DMS153 treated with DMSO at 0.1 percent for 48 hours (cell line): ENCODE results near the gene JUP.
"Not testable (repeated sequence)": the region's sequence is repeated elsewhere in the genome, so short reads cannot be mapped to it uniquely, and the experiment has no call there.

Source experiments
- DNase-seq: peaks from one replicate; lab custom pipeline; 2025; ENCODE audit not compliant: unreplicated experiment; lab: John Stamatoyannopoulos, UW

Gene JUP

DNA sequence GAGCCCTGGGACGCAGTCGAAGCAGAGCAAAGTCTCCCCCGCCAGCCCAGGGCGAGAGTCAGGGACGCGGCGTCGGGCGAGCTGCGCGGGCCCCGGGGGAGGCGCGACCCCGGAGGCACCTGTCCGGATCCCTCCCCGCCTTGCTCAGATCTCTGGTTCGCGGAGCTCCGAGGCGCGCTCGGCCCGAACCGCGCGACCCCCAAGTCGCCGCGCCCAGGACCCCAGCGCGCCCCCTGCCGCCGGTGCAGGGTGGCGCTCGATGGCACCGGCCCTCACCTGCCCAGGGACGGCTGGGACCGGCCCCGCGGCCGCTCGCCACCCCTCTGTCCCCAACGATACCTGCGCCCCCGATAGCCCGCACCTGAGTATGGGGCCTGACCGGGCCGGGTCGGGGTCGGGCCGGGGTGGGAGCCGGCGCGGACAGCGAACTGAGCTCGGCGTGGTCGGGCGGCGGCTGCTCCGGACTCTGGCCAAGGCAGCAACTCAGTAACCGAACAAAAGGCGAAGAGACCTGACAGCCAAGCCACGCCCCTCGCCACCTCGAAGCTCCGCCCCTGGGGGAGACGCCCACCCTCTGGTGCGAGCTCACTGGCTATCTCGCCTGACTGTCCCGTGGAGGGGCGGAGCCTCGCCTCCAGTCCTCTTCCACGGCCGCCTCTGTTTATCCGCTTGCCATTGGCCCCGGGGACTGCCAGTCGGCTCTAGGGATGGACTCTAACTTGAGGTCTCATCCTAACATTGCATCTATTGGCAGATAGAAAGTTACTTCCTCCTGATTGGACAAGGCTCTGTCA is at the start of gene JUP:
JUP (minus strand) TSS at position 485 of the 794 bp plus-strand sequence. CDS start 14,857 bp downstream, outside the sequence.
- peak; percentile 98 for DNase-seq

- DNase-seq, result no peak
These were observed 49.5 kb upstream of the JUP start, which contains the start of gene NT5C3B for GRCh38 chr17:41835800-41836549. Gene NT5C3B (minus strand): TSS chr17:41836232. CDS start chr17:41836193, 39 bp downstream.

DNA sequence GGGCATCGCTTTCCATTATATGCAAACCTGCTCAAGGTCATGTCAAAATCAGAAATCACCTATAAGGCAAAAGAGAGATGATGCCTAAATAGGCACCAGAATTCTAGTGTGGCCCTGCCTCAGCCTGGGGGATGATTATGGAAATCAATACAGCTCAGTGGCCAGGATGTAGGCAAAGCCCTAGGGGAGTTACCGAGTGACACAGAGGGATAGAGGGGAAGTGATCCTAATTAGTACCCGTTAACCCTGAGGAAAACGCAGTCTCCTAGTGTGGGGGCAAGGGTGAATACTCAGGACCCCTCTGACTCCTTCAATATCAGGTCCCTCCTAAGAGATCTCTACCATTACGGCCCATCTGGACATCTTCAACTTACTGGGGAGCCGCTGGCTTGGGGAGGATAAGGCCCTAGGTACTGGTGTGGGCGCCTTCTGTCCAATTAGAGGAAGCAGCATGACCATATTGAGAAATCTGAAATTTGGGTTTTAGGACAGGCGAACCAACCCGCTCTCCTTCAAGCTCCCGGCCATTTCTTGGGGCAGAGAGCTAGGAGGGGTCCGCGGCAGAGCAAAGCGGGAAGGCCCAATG is 48.8 kb upstream of the JUP start:
- DNase-seq, result no peak

- not testable (repeated sequence) for DNase-seq
These were observed 43.5 kb upstream of the JUP start for GRCh38 chr17:41829961-41830360.

GRCh38 chr17:41825175-41825845 is 38.8 kb upstream of the JUP start:
- DNase-seq, result no peak

GRCh38 chr17:41824086-41824485 is 37.6 kb upstream of the JUP start:
- DNase-seq, result no peak

GRCh38 chr17:41823580-41823979 is 37.1 kb upstream of the JUP start:
- no peak for DNase-seq

DNA sequence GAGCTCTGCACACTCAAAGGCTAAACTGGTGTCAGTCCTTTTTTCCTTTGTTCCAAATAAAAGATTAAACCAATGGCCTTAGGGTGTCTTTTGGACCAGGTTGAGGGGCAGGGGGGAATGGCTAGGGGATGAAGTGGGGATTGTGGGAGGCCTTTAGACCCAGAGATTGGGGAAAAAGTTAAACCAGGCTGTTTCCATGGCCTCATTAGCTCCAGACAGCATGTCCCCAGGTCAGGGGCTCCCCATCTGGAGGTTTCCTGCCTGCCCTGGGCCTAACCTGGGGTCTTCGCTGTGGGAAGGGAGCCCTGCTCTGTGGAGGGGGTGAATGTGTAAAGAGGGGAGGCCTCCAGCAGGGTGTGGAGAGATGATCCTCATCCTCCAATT is 36.6 kb upstream of the JUP start:
- DNase-seq, result no peak

- no peak for DNase-seq
These were observed 36.0 kb upstream of the JUP start for GRCh38 chr17:41822216-41823140.

- DNase-seq, result no peak
These were observed 35.3 kb upstream of the JUP start for GRCh38 chr17:41821776-41822175.

- DNase-seq, result no peak
These were observed 31.5 kb upstream of the JUP start for GRCh38 chr17:41818024-41818423.

DNA sequence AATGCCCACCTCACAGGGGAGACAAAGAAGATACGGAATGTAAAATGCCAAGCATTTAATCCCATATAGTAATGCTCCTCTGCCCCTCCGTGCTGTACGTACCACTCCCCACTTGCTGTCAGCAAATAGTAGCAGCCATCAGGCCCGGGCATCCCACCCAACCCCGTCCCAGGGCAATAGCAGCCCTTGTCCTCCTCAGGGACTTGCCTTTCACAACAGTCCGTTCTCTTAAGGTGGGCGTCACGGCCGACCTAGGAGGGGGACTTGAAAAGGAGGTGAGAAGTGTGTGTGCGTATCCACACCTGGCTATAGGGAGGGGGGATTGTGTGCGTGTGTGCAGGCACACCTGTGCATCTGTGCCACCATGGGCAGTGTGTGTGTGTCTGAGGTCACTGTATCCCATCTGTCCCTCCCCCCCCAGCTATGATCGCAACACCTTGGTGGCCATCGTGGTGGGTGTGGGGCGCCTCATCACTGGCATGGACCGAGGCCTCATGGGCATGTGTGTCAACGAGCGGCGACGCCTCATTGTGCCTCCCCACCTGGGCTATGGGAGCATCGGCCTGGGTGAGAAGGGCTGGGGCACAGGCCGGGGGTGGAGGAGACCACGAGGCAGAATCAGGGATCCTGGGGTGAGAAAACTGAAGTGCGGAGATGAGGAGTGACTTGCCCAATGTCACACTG is 30.3 kb upstream of the JUP start:
- no peak for DNase-seq

DNA sequence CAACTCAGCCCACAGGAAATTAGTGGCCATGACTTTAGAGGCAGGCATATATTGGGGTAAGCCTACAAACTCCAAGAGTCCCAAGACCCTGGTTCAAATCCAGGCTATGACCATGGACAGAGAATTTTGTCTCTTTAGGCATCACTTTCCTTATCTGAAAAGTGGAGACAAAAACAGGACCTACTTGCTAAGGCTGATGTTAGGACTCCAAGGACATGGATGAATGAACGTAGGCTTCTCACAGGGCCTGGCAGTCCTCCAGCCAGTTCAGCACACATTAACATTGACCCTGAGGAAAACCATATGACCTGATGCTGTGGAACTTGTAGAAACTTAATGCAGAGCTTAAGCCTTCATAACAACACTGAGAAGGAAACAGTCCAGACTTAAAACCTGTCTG is 27.7 kb upstream of the JUP start:
- no peak for DNase-seq

DNA sequence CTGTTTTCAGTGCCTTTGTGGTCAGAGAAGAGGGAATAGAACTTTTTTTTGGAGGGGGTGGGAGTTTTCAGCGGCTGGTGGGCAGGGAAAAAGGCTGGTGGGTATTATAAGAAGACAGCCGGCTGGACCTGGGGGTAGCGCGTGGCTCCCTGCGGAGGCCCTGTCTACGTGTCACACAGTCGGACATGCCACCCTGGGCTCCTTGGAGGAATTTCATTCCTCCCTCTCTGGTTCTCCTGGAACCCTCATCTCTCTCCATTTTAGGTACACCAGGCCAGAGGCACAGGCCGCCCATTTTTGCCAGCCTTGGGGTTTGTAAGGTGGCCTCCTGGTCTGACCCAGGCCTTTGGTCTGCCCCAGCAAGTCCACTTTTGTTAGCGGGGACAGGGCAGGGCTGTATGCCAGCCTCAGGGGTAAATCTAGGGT is 27.2 kb upstream of the JUP start:
- DNase-seq, result no peak

- DNase-seq, result no peak
These were observed 26.7 kb upstream of the JUP start for GRCh38 chr17:41813152-41813680.

- no peak for DNase-seq
These were observed 26.1 kb upstream of the JUP start, which contains the start of gene FKBP10 for GRCh38 chr17:41812381-41813151. Gene FKBP10 (plus strand): TSS chr17:41813004. CDS start chr17:41813035, 31 bp downstream.

- peak; percentile 44 for DNase-seq
These were observed 25.3 kb upstream of the JUP start, which contains the start of gene P3H4 for GRCh38 chr17:41811549-41812380. Gene P3H4 (minus strand): TSS chr17:41811949. CDS start chr17:41811915, 34 bp downstream.
